Ishikawa (cell line): Measurements from ENCODE around the gene RALGPS2.

Experiments used
- CREB1 ChIP-seq: IDR thresholded peaks from 2 replicates; pipeline ENCODE4 v1.6.1; 2012; ENCODE audit warnings: low read depth
- RAD21 ChIP-seq: IDR thresholded peaks from 2 replicates; pipeline ENCODE4 v1.6.1; 2012; ENCODE audit warnings: low read depth
- ZBTB7A ChIP-seq: IDR thresholded peaks from 2 replicates; pipeline ENCODE4 v1.6.1; 2012; ENCODE audit warnings: low read depth

GRCh38 chr1:178953034-178953433, 228.0 kb downstream of the RALGPS2 start:
- TF ChIP-seq ZBTB7A (no peak), CREB1 (no peak), RAD21 (no peak)
